ENCODE results near the gene TLE1.

- TF ChIP-seq POLR2A (IDR thresholded peaks at IDR 0.05; ENCODE audit: low read length) (no peak), GATA1 (IDR thresholded peaks at IDR 0.05; ENCODE audit: low read depth, low read length) (no peak)
Observed at GRCh38 chr9:81653240-81653639, 36.1 kb downstream of the TLE1 start.

Data from erythroblast (primary cell).